Tibial nerve (tissue), 4 donors: ENCODE measurements around the gene DNAH10.

Experiments used
- EP300 ChIP-seq, 2 donors: sonication (generic); formaldehyde crosslinking; IDR thresholded peaks; one replicate each; pipeline ENCODE4 v1.6.1; 2017; ENCODE audit warnings: antibody characterized with exemption in 2 of 2, mild to moderate bottlenecking in 1 of 2
- POLR2A ChIP-seq, 2 donors: fragments of 450-650 bp; IDR thresholded peaks; one replicate each; pipeline ENCODE4 v1.6.1; 2017; ENCODE audit warnings: antibody characterized with exemption in 2 of 2, mild to moderate bottlenecking in 2 of 2, moderate library complexity in 2 of 2
- TF ChIP-seq, protein P1 (sequence below), 5 experiments: fragments of 200-600 bp in 3 of 5; fragments of 450-650 bp in 2 of 5; sonication (generic) in 3 of 5; IDR thresholded peaks; one replicate each; pipeline ENCODE4 v1.5.1; 2016 to 2019; ENCODE audit warnings: antibody characterized with exemption in 5 of 5, mild to moderate bottlenecking in 3 of 5, moderate library complexity in 2 of 5

DNA sequence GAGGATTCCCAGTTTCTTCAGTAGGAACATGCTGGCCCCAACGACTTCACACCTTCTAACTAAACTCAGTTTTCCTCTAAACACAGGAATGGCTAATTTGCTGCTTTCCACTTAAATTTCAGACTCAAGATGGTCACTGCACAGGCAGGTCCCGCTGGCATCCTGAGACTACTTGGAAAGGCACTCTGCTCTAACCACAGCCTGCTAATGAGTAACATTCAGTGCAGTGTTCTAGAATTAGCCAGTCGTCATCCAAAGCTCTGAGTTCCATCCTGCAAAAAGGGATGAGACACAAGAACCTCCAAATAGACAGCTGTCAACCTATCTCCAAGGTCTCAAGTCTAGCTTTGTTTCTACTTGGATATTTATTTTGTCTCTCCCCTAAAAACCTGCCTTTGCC is 204.5 kb downstream of the DNAH10 start:
- TF ChIP-seq, protein P1, sequence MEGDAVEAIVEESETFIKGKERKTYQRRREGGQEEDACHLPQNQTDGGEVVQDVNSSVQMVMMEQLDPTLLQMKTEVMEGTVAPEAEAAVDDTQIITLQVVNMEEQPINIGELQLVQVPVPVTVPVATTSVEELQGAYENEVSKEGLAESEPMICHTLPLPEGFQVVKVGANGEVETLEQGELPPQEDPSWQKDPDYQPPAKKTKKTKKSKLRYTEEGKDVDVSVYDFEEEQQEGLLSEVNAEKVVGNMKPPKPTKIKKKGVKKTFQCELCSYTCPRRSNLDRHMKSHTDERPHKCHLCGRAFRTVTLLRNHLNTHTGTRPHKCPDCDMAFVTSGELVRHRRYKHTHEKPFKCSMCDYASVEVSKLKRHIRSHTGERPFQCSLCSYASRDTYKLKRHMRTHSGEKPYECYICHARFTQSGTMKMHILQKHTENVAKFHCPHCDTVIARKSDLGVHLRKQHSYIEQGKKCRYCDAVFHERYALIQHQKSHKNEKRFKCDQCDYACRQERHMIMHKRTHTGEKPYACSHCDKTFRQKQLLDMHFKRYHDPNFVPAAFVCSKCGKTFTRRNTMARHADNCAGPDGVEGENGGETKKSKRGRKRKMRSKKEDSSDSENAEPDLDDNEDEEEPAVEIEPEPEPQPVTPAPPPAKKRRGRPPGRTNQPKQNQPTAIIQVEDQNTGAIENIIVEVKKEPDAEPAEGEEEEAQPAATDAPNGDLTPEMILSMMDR (IDR thresholded peaks at IDR 0.05), result no peak
- TF ChIP-seq EP300 (IDR thresholded peaks at IDR 0.05) (no peak), POLR2A (IDR thresholded peaks at IDR 0.05) (no peak)
